Left lung (tissue), 10 donors: ENCODE data around the gene SIRT1. TPM values are rescaled to one million over a fixed set of nuclear protein-coding genes. Genes with fewer than 3 reads are reported as not detected.

ENCODE experiments used
- ATAC-seq: fragments of 200-7000 bp; cut with Tn5 transposase; one replicate; pipeline ENCODE4 v1.9.1; 2020; ENCODE audit warnings: moderate library complexity
- DNase-seq, 4 donors: peaks; one replicate each; pipeline ENCODE4 v3.0.0-alpha.2; 2013 to 2020
- H3K27ac ChIP-seq, 2 donors: fragments of 200-600 bp; sonication (generic) in 1 of 2; one replicate each; pipeline versions ENCODE4 v1.5.0 to v1.8.0; 2020 to 2021
- H3K27me3 ChIP-seq, 2 donors: fragments of 200-600 bp; sonication (generic) in 1 of 2; one replicate each; pipeline versions ENCODE4 v1.5.0 to v1.8.0; 2020 to 2021
- H3K36me3 ChIP-seq, 2 donors: fragments of 200-600 bp; sonication (generic) in 1 of 2; one replicate each; pipeline versions ENCODE4 v1.5.0 to v1.8.0; 2020 to 2021
- H3K4me1 ChIP-seq, 2 donors: fragments of 200-600 bp; one replicate each; pipeline ENCODE4 v1.8.0; 2021
- H3K4me3 ChIP-seq, 2 donors: fragments of 200-600 bp; sonication (generic) in 1 of 2; one replicate each; pipeline versions ENCODE4 v1.5.0 to v1.8.0; 2020 to 2021; ENCODE audit warnings: mild to moderate bottlenecking in 1 of 2
- H3K9me3 ChIP-seq, 2 donors: fragments of 200-600 bp; sonication (generic) in 1 of 2; one replicate each; pipeline versions ENCODE4 v1.5.0 to v1.8.0; 2020 to 2021
- CTCF ChIP-seq, 2 donors: fragments of 200-600 bp; sonication (generic) in 1 of 2; IDR thresholded peaks; one replicate each; pipeline versions ENCODE4 v1.5.0 to v1.8.0; 2021; ENCODE audit warnings: antibody characterized with exemption in 2 of 2
- intact Hi-C, 2 donors: fragments of 100-400 bp; cut with DNase I; formaldehyde crosslinking; loops; one replicate each; pipeline versions ENCODE4 v1.11.2 to v1.14.2; 2022
- polyA plus RNA-seq, 6 donors: library from polyadenylated mRNA; unstranded; fragments of 120-200 nt; gene quantifications; one replicate each; pipeline ENCODE4 v1.2.1, GENCODE V29; 2013; ENCODE audit not compliant: insufficient read length in 6 of 6
- total RNA-seq, 2 donors: library from RNA; stranded (reverse); fragmentation: NEBNext Ultra II Directional; extraction: Animal tissue kit (Norgen Biotek cat#: 25700); gene quantifications; one replicate each; pipeline ENCODE4 v1.2.1, GENCODE V29; 2021
- donor health status: DM: no; HTN: yes; CAD: no.
- donor health status: DM: no; HTN: no; CAD: no.

SIRT1 gene
- total and polyA plus RNA-seq, 8 donors, result 17.5 to 39.7 (median 34.7) TPM

- Histone ChIP-seq H3K27me3 (no peaks in the 10 kb centered on the region), H3K36me3 (no peaks in the 10 kb centered on the region), H3K4me3 (no peak overlapping the region), H3K4me1 (no peaks in the 10 kb centered on the region), H3K27ac (no peak overlapping the region), H3K9me3 (no peaks in the 10 kb centered on the region)
- no peak for DNase-seq
- no peak for ATAC-seq
- TF ChIP-seq CTCF (IDR thresholded peaks at IDR 0.05), result no peak
- intact Hi-C loops, result no loop called here
Observed at GRCh38 chr10:67861750-67862432, 22.6 kb upstream of the SIRT1 start.

- intact Hi-C loops, result no loop called here
- H3K27me3 ChIP-seq, result no peaks in the 10 kb centered on the region
- no peaks in the 10 kb centered on the region for H3K4me1 ChIP-seq
- no peak for TF ChIP-seq CTCF (IDR thresholded peaks at IDR 0.05)
- no peak for DNase-seq
- H3K9me3 ChIP-seq, result no peaks in the 10 kb centered on the region
- H3K4me3 ChIP-seq, result no peak overlapping the region
- ATAC-seq, result no peak
- H3K27ac ChIP-seq, result no peak overlapping the region
- no peaks in the 10 kb centered on the region for H3K36me3 ChIP-seq
Observed at GRCh38 chr10:67863094-67863493, 21.4 kb upstream of the SIRT1 start.

DNA sequence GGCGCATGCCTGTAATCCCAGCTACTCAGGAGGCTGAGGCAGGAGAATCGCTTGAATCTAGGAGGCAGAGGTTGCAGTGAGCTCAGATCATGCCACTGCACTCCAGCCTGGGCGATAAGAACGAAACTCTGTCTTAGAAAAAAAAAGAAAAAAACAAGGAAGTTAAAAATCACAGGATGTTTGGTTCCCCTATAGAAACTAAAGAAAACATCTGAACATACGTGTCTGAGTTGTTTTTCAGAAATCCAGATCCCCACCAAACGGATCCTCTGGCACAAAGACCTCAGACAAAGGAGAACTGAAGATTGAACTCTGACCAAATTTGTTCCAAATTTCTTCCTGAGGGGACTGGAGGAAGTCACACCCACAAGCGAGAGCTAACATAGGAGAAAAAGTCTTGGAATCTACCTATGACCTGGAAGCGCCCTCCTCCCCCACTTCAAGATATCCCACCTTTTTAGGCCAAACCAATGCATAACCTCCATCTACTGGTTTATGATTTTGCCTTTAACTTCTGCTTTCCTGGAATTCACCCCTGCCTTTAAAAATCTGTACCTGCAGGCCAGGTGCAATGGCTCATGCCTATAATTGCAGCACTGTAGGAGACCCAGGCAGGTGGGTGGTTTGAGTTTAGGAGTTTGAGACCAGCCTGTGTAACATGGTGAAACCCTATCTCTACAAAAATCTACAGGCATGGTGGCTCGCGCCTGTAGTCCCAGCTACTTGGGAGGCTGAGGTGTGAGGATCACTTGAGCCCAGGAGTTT, 19.7 kb upstream of the SIRT1 start:
- Histone ChIP-seq H3K4me1 (no peaks in the 10 kb centered on the region), H3K4me3 (no peak overlapping the region), H3K27me3 (no peaks in the 10 kb centered on the region), H3K36me3 (no peaks in the 10 kb centered on the region), H3K27ac (no peak overlapping the region), H3K9me3 (no peaks in the 10 kb centered on the region)
- DNase-seq (no peak), ATAC-seq (no peak)
- no peak for TF ChIP-seq CTCF (IDR thresholded peaks at IDR 0.05)
- intact Hi-C loops, result no loop called here

DNA sequence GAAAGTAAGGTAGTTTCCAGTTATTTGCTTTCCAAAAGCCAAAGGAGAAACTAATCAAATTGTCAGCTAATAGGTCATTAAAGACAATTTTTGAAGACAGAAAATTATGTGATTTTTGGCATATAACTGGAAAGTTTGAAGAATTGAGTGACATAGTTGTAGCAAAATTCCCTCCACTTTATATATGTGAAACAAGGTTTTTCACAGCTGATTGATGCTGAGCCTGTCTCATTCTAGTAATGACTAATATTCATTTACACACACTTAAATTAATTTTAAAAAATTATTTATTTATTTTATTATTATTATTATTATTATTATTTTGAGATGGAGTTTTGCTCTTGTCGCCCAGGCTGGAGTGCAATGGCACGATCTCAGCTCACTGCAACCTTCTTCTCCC, 16.3 kb upstream of the SIRT1 start:
- no peak overlapping the region for H3K27ac ChIP-seq
- H3K27me3 ChIP-seq, result no peaks in the 10 kb centered on the region
- no peaks in the 10 kb centered on the region for H3K36me3 ChIP-seq

More for the DNA sequence above, 16.3 kb upstream of the SIRT1 start:
- ATAC-seq, result no peak
- Histone ChIP-seq H3K9me3 (no peaks in the 10 kb centered on the region), H3K4me3 (no peak overlapping the region), H3K4me1 (no peaks in the 10 kb centered on the region)
- intact Hi-C loops, result no loop called here
- no peak for TF ChIP-seq CTCF (IDR thresholded peaks at IDR 0.05)
- DNase-seq, result no peak
